Left lung (tissue), 10 donors: ENCODE measurements around the gene LHFPL3. TPM values are rescaled to one million over a fixed set of nuclear protein-coding genes. Genes with fewer than 3 reads are reported as not detected.

Experiments used
- ATAC-seq: fragments of 200-7000 bp; cut with Tn5 transposase; one replicate; pipeline ENCODE4 v1.9.1; 2020; ENCODE audit warnings: moderate library complexity
- DNase-seq, 4 donors: peaks; one replicate each; pipeline ENCODE4 v3.0.0-alpha.2; 2013 to 2020
- H3K27ac ChIP-seq, 2 donors: fragments of 200-600 bp; sonication (generic) in 1 of 2; one replicate each; pipeline versions ENCODE4 v1.5.0 to v1.8.0; 2020 to 2021
- H3K27me3 ChIP-seq, 2 donors: fragments of 200-600 bp; sonication (generic) in 1 of 2; one replicate each; pipeline versions ENCODE4 v1.5.0 to v1.8.0; 2020 to 2021
- H3K36me3 ChIP-seq, 2 donors: fragments of 200-600 bp; sonication (generic) in 1 of 2; one replicate each; pipeline versions ENCODE4 v1.5.0 to v1.8.0; 2020 to 2021
- H3K4me1 ChIP-seq, 2 donors: fragments of 200-600 bp; one replicate each; pipeline ENCODE4 v1.8.0; 2021
- H3K4me3 ChIP-seq, 2 donors: fragments of 200-600 bp; sonication (generic) in 1 of 2; one replicate each; pipeline versions ENCODE4 v1.5.0 to v1.8.0; 2020 to 2021; ENCODE audit warnings: mild to moderate bottlenecking in 1 of 2
- H3K9me3 ChIP-seq, 2 donors: fragments of 200-600 bp; sonication (generic) in 1 of 2; one replicate each; pipeline versions ENCODE4 v1.5.0 to v1.8.0; 2020 to 2021
- intact Hi-C, 2 donors: fragments of 100-400 bp; cut with DNase I; formaldehyde crosslinking; loops; one replicate each; pipeline versions ENCODE4 v1.11.2 to v1.14.2; 2022
- polyA plus RNA-seq, 6 donors: library from polyadenylated mRNA; unstranded; fragments of 120-200 nt; gene quantifications; one replicate each; pipeline ENCODE4 v1.2.1, GENCODE V29; 2013; ENCODE audit not compliant: insufficient read length in 6 of 6
- total RNA-seq, 2 donors: library from RNA; stranded (reverse); fragmentation: NEBNext Ultra II Directional; extraction: Animal tissue kit (Norgen Biotek cat#: 25700); gene quantifications; one replicate each; pipeline ENCODE4 v1.2.1, GENCODE V29; 2021
- TF ChIP-seq, protein P1 (sequence below), 2 donors: fragments of 200-600 bp; sonication (generic) in 1 of 2; IDR thresholded peaks; one replicate each; pipeline versions ENCODE4 v1.5.0 to v1.8.0; 2021; ENCODE audit warnings: antibody characterized with exemption in 2 of 2
- donor health status: DM: no; HTN: yes; CAD: no.
- donor health status: DM: no; HTN: no; CAD: no.

The LHFPL3 gene
- total and polyA plus RNA-seq, 8 donors, result 1.0 to 3.7 (median 2.5) TPM; not detected in 2

GRCh38 chr7:104450861-104451260, 122.5 kb downstream of the LHFPL3 start:
- intact Hi-C loops, result no loop called here

DNA sequence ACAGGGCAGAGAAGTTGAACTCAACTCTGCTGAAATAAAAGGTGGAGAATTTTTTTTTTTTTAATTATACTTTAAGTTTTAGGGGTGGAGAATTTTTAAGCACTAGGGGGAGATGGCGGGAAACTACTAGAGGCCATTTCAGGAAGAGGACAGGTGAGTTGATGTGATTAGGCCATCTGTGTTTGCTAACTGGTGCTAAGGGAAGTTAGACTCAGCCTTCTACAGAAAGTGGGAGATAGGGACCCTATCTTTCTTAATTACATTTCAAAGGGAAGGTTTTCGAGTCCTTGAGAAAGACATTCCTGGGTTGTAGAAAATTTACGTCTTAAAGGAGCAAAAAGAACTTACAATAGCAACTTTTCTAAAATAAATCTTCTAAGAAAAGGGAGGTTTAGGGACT, 124.8 kb downstream of the LHFPL3 start:
- no peaks in the 10 kb centered on the region for H3K27me3 ChIP-seq
- intact Hi-C loops, result no loop called here
- ATAC-seq (no peak), DNase-seq (no peak)
- no peaks in the 10 kb centered on the region for H3K9me3 ChIP-seq
- no peaks in the 10 kb centered on the region for H3K36me3 ChIP-seq
- TF ChIP-seq, protein P1, sequence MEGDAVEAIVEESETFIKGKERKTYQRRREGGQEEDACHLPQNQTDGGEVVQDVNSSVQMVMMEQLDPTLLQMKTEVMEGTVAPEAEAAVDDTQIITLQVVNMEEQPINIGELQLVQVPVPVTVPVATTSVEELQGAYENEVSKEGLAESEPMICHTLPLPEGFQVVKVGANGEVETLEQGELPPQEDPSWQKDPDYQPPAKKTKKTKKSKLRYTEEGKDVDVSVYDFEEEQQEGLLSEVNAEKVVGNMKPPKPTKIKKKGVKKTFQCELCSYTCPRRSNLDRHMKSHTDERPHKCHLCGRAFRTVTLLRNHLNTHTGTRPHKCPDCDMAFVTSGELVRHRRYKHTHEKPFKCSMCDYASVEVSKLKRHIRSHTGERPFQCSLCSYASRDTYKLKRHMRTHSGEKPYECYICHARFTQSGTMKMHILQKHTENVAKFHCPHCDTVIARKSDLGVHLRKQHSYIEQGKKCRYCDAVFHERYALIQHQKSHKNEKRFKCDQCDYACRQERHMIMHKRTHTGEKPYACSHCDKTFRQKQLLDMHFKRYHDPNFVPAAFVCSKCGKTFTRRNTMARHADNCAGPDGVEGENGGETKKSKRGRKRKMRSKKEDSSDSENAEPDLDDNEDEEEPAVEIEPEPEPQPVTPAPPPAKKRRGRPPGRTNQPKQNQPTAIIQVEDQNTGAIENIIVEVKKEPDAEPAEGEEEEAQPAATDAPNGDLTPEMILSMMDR (IDR thresholded peaks at IDR 0.05), result no peak
- H3K4me1 ChIP-seq, result no peaks in the 10 kb centered on the region
- H3K27ac ChIP-seq, result no peak overlapping the region
- no peak overlapping the region for H3K4me3 ChIP-seq

More at GRCh38 chr7:104450861-104451260, 122.5 kb downstream of the LHFPL3 start:
- no peak for ATAC-seq
- H3K4me3 ChIP-seq, result no peak overlapping the region
- H3K27me3 ChIP-seq, result no peaks in the 10 kb centered on the region
- TF ChIP-seq, protein P1 (IDR thresholded peaks at IDR 0.05), result no peak
- H3K9me3 ChIP-seq, result no peaks in the 10 kb centered on the region
- no peak overlapping the region for H3K27ac ChIP-seq
- no peak for DNase-seq
- no peaks in the 10 kb centered on the region for H3K4me1 ChIP-seq
- H3K36me3 ChIP-seq, result no peaks in the 10 kb centered on the region

- TF ChIP-seq, protein P1 (IDR thresholded peaks at IDR 0.05), result no peak
- no peaks in the 10 kb centered on the region for H3K4me1 ChIP-seq
- no peaks in the 10 kb centered on the region for H3K36me3 ChIP-seq
- no peaks in the 10 kb centered on the region for H3K27me3 ChIP-seq
- H3K4me3 ChIP-seq, result no peak overlapping the region
- no peak overlapping the region for H3K27ac ChIP-seq
- ATAC-seq (no peak), DNase-seq (no peak)
- intact Hi-C loops, result no loop called here
- H3K9me3 ChIP-seq, result peaks cover 0 to 16% of the 10 kb centered on the region in 2 donors
These were observed 130.5 kb downstream of the LHFPL3 start for GRCh38 chr7:104458875-104459274.

DNA sequence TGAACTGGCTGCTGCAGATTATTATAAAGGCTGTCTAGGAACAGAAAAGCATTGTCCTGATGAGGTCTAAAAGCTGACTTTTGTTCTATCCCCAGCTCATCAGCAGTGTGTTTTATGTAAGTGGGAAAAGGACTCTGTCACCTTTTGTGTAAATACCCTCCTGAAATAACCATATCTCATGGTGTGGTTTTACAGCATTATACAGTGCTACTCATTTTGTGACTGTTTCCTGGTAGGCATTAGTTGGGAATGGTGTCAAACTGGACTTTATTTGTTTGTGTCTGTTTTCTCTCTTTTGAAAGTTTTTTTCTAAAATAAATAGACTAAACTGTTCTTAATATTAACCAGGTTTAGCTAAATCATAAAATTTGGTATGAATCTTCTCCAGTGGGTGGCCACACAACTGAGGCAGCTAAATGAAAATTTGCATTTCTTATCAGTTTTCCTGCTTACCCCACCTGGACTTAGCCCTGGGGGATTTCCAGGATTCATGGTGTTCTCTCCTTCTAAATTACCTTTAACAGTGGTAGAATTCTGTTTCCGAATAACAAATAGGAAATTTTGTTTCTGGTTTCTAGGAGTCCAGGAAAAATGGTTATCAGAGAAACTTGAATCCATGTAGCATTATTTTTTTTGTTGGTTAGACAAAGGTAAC, 140.9 kb downstream of the LHFPL3 start:
- Histone ChIP-seq H3K36me3 (no peaks in the 10 kb centered on the region), H3K27me3 (no peaks in the 10 kb centered on the region), H3K27ac (no peak overlapping the region), H3K4me3 (no peak overlapping the region), H3K9me3 (peaks cover 0 to 8% of the 10 kb centered on the region in 2 donors), H3K4me1 (no peaks in the 10 kb centered on the region)
- intact Hi-C loops, result no loop called here
- DNase-seq (no peak), ATAC-seq (no peak)
- TF ChIP-seq, protein P1 (IDR thresholded peaks at IDR 0.05), result no peak

- Histone ChIP-seq H3K4me1 (no peaks in the 10 kb centered on the region), H3K9me3 (no peaks in the 10 kb centered on the region), H3K4me3 (no peak overlapping the region), H3K27ac (no peak overlapping the region), H3K36me3 (no peaks in the 10 kb centered on the region), H3K27me3 (no peaks in the 10 kb centered on the region)
- no peak for ATAC-seq
- intact Hi-C loops, result no loop called here
- TF ChIP-seq, protein P1 (IDR thresholded peaks at IDR 0.05), result no peak
- no peak for DNase-seq
These were observed 152.1 kb downstream of the LHFPL3 start for GRCh38 chr7:104480529-104480928.
